Hepatocyte (in vitro differentiated cells): ENCODE measurements around the gene L1TD1. TPM values are rescaled to one million over a fixed set of nuclear protein-coding genes. Genes with fewer than 3 reads are reported as not detected.

Experiments
- DNase-seq: peaks from one replicate; pipeline ENCODE4 v3.0.0-alpha.2; 2016; ENCODE audit warnings: low spot score
- H2AFZ ChIP-seq: fragments of 200-600 bp; sonication (generic); 2 replicates; pipeline ENCODE4 v1.6.0; 2016; ENCODE audit warnings: antibody characterized with exemption, mild to moderate bottlenecking
- H3K27ac ChIP-seq: fragments of 200-600 bp; sonication (generic); 2 replicates; pipeline ENCODE4 v1.5.1; 2016; ENCODE audit warnings: mild to moderate bottlenecking
- H3K27me3 ChIP-seq: fragments of 200-600 bp; sonication (generic); 2 replicates; pipeline ENCODE4 v1.6.1; 2016
- H3K36me3 ChIP-seq: fragments of 200-600 bp; sonication (generic); replicated peaks from 2 replicates; pipeline ENCODE4 v1.5.1; 2016; ENCODE audit warnings: low read depth; ENCODE audit not compliant: insufficient read depth
- H3K4me1 ChIP-seq: fragments of 200-600 bp; sonication (generic); 2 replicates; pipeline ENCODE4 v1.5.1; 2016; ENCODE audit warnings: mild to moderate bottlenecking, moderate library complexity; ENCODE audit not compliant: insufficient read depth
- H3K4me2 ChIP-seq: fragments of 200-600 bp; sonication (generic); 2 replicates; pipeline ENCODE4 v1.6.0; 2016
- H3K4me3 ChIP-seq: fragments of 200-600 bp; sonication (generic); 2 replicates; pipeline ENCODE4 v1.5.1; 2016; ENCODE audit warnings: mild to moderate bottlenecking
- H3K79me2 ChIP-seq: fragments of 200-600 bp; sonication (generic); 2 replicates; pipeline ENCODE4 v1.6.0; 2017; ENCODE audit warnings: mild to moderate bottlenecking
- H3K9me2 ChIP-seq: fragments of 200-600 bp; sonication (generic); replicated peaks from 2 replicates; pipeline ENCODE4 v1.6.0; 2017; ENCODE audit warnings: mild to moderate bottlenecking; ENCODE audit not compliant: insufficient read depth
- H3K9me3 ChIP-seq: fragments of 200-600 bp; sonication (generic); 2 replicates; pipeline ENCODE4 v1.5.1; 2016; ENCODE audit warnings: low read depth, mild to moderate bottlenecking
- H4K20me1 ChIP-seq: fragments of 200-600 bp; sonication (generic); 2 replicates; pipeline ENCODE4 v1.6.0; 2016; ENCODE audit warnings: mild to moderate bottlenecking; ENCODE audit not compliant: insufficient read depth, poor library complexity, severe bottlenecking
- CTCF ChIP-seq: fragments of 200-600 bp; sonication (generic); IDR thresholded peaks from 2 replicates; pipeline ENCODE4 v1.5.1; 2016; ENCODE audit warnings: antibody characterized with exemption, mild to moderate bottlenecking; ENCODE audit not compliant: poor library complexity
- EZH2 ChIP-seq: fragments of 200-600 bp; sonication (generic); IDR thresholded peaks from 2 replicates; pipeline ENCODE4 v1.6.1; 2016; ENCODE audit warnings: antibody characterized with exemption, mild to moderate bottlenecking, borderline replicate concordance
- EZH2phosphoT487 ChIP-seq: fragments of 200-600 bp; sonication (generic); IDR thresholded peaks from one replicate; pipeline ENCODE4 v1.6.1; 2018; ENCODE audit warnings: antibody characterized with exemption, mild to moderate bottlenecking, low read depth, moderate library complexity; ENCODE audit not compliant: unreplicated experiment, severe bottlenecking
- WGBS: methylation state at CpG from one replicate; pipeline ENCODE4 v1.1.6; 2016; ENCODE audit warnings: low lambda C conversion rate; ENCODE audit errors: missing lambda C conversion rate; 5-methylcytosine and 5-hydroxymethylcytosine counted together
- polyA plus RNA-seq: library from polyadenylated mRNA; unstranded; fragments of >200 nt; fragmentation: Nextera tagmentation; extraction: Ambion mirVana; gene quantifications from 2 replicates; pipeline ENCODE4 v1.2.1, GENCODE V29; 2016
- total RNA-seq: library from RNA; depleted of rRNA; stranded (reverse); fragments of >200 nt; gene quantifications from 2 replicates; pipeline ENCODE4 v1.2.3, GENCODE V29; 2014

The L1TD1 gene
- total and polyA plus RNA-seq, 2 experiments from 2014 or later = 0.53 to 0.77 TPM

- no peaks in the 10 kb centered on the region for H4K20me1 ChIP-seq
- peaks cover 14% of the 10 kb centered on the region for H3K4me1 ChIP-seq
- TF ChIP-seq EZH2phosphoT487 = no peak
- TF ChIP-seq EZH2 = no peak
- no peak for TF ChIP-seq CTCF
- H3K27me3 ChIP-seq = no peaks in the 10 kb centered on the region
- no peak overlapping the region for H3K27ac ChIP-seq
- H2AFZ ChIP-seq = no peak overlapping the region
- DNase-seq = no peak
- H3K79me2 ChIP-seq = no peaks in the 10 kb centered on the region
- H3K9me3 ChIP-seq = no peaks in the 10 kb centered on the region
- no peak overlapping the region for H3K4me3 ChIP-seq
- H3K36me3 ChIP-seq = no peaks in the 10 kb centered on the region
- no peak overlapping the region for H3K4me2 ChIP-seq
- H3K9me2 ChIP-seq = no peaks in the 10 kb centered on the region
Measured at GRCh38 chr1:62245201-62245600, 50.6 kb downstream of the L1TD1 start.

GRCh38 chr1:62247391-62248168 is 52.9 kb downstream of the L1TD1 start:
- WGBS = 67% methylated on average over 14 of the region's 14 CpGs
- TF ChIP-seq CTCF = no peak
- no peak for TF ChIP-seq EZH2
- no peak for TF ChIP-seq EZH2phosphoT487

GRCh38 chr1:62250126-62250726 is 55.6 kb downstream of the L1TD1 start:
- H3K9me2 ChIP-seq = no peaks in the 10 kb centered on the region
- no peak overlapping the region for H3K27ac ChIP-seq
- H3K36me3 ChIP-seq = no peaks in the 10 kb centered on the region
- no peak overlapping the region for H3K4me2 ChIP-seq
- H2AFZ ChIP-seq = no peak overlapping the region
- no peak for TF ChIP-seq EZH2phosphoT487
- no peak for TF ChIP-seq CTCF
- no peak for TF ChIP-seq EZH2
- H3K4me1 ChIP-seq = no peaks in the 10 kb centered on the region
- no peaks in the 10 kb centered on the region for H3K9me3 ChIP-seq
- no peaks in the 10 kb centered on the region for H3K27me3 ChIP-seq
- 71% methylated on average over 10 of the region's 10 CpGs for WGBS
- no peak overlapping the region for H3K4me3 ChIP-seq
- DNase-seq = no peak
- H3K79me2 ChIP-seq = no peaks in the 10 kb centered on the region
- no peaks in the 10 kb centered on the region for H4K20me1 ChIP-seq

More at GRCh38 chr1:62247391-62248168, 52.9 kb downstream of the L1TD1 start:
- Histone ChIP-seq H3K36me3 (no peaks in the 10 kb centered on the region), H4K20me1 (no peaks in the 10 kb centered on the region), H3K4me2 (no peak overlapping the region), H3K4me1 (no peaks in the 10 kb centered on the region), H3K9me3 (no peaks in the 10 kb centered on the region), H3K9me2 (no peaks in the 10 kb centered on the region), H3K27me3 (no peaks in the 10 kb centered on the region), H3K79me2 (no peaks in the 10 kb centered on the region), H3K27ac (no peak overlapping the region), H2AFZ (no peak overlapping the region), H3K4me3 (no peak overlapping the region)
- no peak for DNase-seq
